PFSK-1 (cell line): ENCODE results near the gene CERS5.

Experiments
- POLR2AphosphoS5 ChIP-seq: IDR thresholded peaks from 2 replicates; pipeline ENCODE4 v1.6.1; 2012; ENCODE audit warnings: low read depth, mild to moderate bottlenecking, control low read depth, low read length, moderate library complexity
- TAF1 ChIP-seq: IDR thresholded peaks from 2 replicates; pipeline ENCODE4 v1.6.1; 2012; ENCODE audit warnings: low read length, control low read depth, borderline replicate concordance; ENCODE audit not compliant: insufficient read depth

GRCh38 chr12:50166799-50167048, 445 bp downstream of the CERS5 start:
- no peak for TF ChIP-seq POLR2AphosphoS5
- TF ChIP-seq TAF1, result no peak
